AG09309 (cell line): ENCODE data around the gene EBF3.

ENCODE experiments used
- DNase-seq: peaks from one replicate; pipeline ENCODE4 v3.0.0-alpha.2; 2010; ENCODE audit warnings: low read depth
- H3K4me3 ChIP-seq: 2 replicates; pipeline ENCODE4 v1.5.1; 2011; ENCODE audit warnings: mild to moderate bottlenecking, low read depth, low read length, moderate library complexity; ENCODE audit not compliant: control insufficient read depth
- CTCF ChIP-seq: IDR thresholded peaks from 2 replicates; pipeline ENCODE4 v1.5.1; 2011; ENCODE audit warnings: mild to moderate bottlenecking, low read depth, low read length, inconsistent platforms; ENCODE audit not compliant: insufficient read depth, control insufficient read depth; ENCODE audit errors: missing control alignments

The EBF3 gene

GRCh38 chr10:129839285-129840195, 124.5 kb downstream of the EBF3 start:
- no peak for DNase-seq
- H3K4me3 ChIP-seq, result no peak overlapping the region
- TF ChIP-seq CTCF, result no peak

GRCh38 chr10:129838794-129839193, 125.3 kb downstream of the EBF3 start:
- no peak overlapping the region for H3K4me3 ChIP-seq
- no peak for TF ChIP-seq CTCF
- DNase-seq, result no peak

GRCh38 chr10:129837909-129838582, 126.0 kb downstream of the EBF3 start:
- no peak for DNase-seq
- no peak overlapping the region for H3K4me3 ChIP-seq
- TF ChIP-seq CTCF, result no peak

- DNase-seq, result no peak
These were observed 127.8 kb downstream of the EBF3 start for GRCh38 chr10:129836253-129836652.

GRCh38 chr10:129833994-129834739, 129.9 kb downstream of the EBF3 start:
- H3K4me3 ChIP-seq, result no peak overlapping the region
- no peak for DNase-seq
- no peak for TF ChIP-seq CTCF

More at GRCh38 chr10:129836253-129836652, 127.8 kb downstream of the EBF3 start:
- H3K4me3 ChIP-seq, result no peak overlapping the region
- TF ChIP-seq CTCF, result no peak

- H3K4me3 ChIP-seq, result no peak overlapping the region
- DNase-seq, result no peak
- no peak for TF ChIP-seq CTCF
These were observed 130.6 kb downstream of the EBF3 start for GRCh38 chr10:129833468-129833950.
